HTR-8/SVneo (cell line): ENCODE data around the gene CRYL1.

Source experiments
- DNase-seq: peaks from one replicate; pipeline ENCODE4 v3.0.0; 2011; ENCODE audit warnings: low spot score, mixed read lengths; ENCODE audit not compliant: insufficient read length
- FAIRE-seq: peaks from 2 replicates; lab custom pipeline; 2011; peaks lifted over from hg19 to GRCh38; lab: Jason Lieb, UNC

Gene CRYL1

DNA sequence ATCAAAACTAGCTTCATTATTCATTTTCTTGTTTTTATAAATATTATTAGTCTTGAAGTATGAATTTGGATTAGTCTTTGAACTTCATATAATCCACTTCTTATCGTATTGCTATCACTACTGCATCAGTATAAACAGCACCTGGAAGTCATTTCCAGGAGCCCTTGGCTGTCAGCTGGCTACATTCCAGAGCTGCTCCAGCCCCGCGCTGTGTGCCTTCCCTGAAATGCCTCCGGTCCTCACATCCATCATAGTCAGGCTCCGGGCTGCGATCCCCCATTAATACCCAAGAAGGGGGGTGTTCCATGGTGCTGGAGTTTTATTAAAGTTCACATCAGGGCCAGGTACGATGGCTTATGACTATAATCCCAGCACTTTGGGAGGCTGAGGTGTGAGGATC is 169.2 kb downstream of the CRYL1 start:
- no peak for FAIRE-seq
- DNase-seq: no peak

DNA sequence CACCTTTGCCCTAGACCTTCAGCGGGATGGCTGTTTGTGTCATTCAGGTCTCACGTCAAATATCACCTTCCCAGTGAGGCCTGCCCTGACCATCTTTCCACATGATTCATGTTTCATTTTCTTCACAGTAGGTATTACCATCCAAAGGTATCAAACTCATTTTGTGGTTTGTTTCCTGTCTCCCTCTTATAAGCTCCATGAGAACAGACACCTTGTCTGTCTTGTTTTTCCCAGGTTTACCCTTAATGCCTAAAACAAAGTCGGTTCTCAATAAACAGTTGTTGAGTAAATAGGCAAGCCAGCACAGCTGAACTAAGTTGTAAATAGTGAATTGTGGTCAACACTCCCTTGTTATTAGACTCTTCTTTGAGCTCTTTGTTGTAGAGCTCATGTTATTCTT is 170.9 kb downstream of the CRYL1 start:
- FAIRE-seq (no peak), DNase-seq (no peak)

DNA sequence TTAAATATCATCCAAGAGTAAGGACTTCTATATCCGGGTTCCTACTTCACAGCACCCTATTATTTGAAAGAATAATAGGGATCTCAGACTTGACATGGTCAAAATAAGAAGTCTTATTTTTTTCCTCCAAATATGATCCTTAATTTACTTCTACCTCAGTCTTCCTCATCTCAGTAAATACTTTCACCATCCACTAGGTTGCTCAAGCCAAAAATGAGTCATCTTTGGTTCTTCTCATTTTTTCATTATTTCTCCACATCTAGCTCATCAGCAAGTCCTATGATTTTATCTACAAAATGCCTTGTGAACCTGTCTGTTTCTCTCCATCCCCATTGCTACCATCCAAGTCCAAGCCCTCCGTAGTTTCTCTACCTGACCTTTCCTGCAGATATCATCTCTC is 171.7 kb downstream of the CRYL1 start:
- no peak for DNase-seq
- no peak for FAIRE-seq
